Progenitor cell of endocrine pancreas (in vitro differentiated cells): ENCODE measurements around the gene TMEM139. TPM values are rescaled to one million over a fixed set of nuclear protein-coding genes. Genes with fewer than 3 reads are reported as not detected.

Experiments used
- DNase-seq: peaks from one replicate; pipeline ENCODE4 v3.0.0; 2021; ENCODE audit warnings: low spot score; ENCODE audit not compliant: unreplicated experiment
- H3K27ac Mint-ChIP-seq: 2 replicates; pipeline ENCODE4 v1.8.0; 2021; ENCODE audit warnings: mild to moderate bottlenecking, moderate library complexity, mixed read lengths
- H3K27me3 Mint-ChIP-seq: 2 replicates; pipeline ENCODE4 v1.8.0; 2021; ENCODE audit warnings: mixed read lengths
- H3K36me3 Mint-ChIP-seq: 2 replicates; pipeline ENCODE4 v1.8.0; 2022; ENCODE audit warnings: mixed read lengths; ENCODE audit not compliant: insufficient read depth
- H3K4me1 Mint-ChIP-seq: 2 replicates; pipeline ENCODE4 v1.8.0; 2021; ENCODE audit warnings: low read depth, mixed read lengths
- H3K4me3 Mint-ChIP-seq: 2 replicates; pipeline ENCODE4 v1.8.0; 2021; ENCODE audit warnings: low read depth, mild to moderate bottlenecking, moderate library complexity, mixed read lengths
- H3K9me3 Mint-ChIP-seq: 2 replicates; pipeline ENCODE4 v1.8.0; 2021; ENCODE audit warnings: low read depth, mixed read lengths
- CTCF ChIP-seq: fragments of 200-600 bp; sonication (generic); IDR thresholded peaks from one replicate; pipeline ENCODE4 v1.5.0; 2021; ENCODE audit warnings: antibody characterized with exemption, mild to moderate bottlenecking; ENCODE audit not compliant: unreplicated experiment
- total RNA-seq: library from RNA; stranded (reverse); gene quantifications from 2 replicates; pipeline ENCODE4 v1.2.1, GENCODE V29; 2021

TMEM139 gene
- total RNA-seq, 1 donor from 2014 or later = 4.7 TPM

DNA sequence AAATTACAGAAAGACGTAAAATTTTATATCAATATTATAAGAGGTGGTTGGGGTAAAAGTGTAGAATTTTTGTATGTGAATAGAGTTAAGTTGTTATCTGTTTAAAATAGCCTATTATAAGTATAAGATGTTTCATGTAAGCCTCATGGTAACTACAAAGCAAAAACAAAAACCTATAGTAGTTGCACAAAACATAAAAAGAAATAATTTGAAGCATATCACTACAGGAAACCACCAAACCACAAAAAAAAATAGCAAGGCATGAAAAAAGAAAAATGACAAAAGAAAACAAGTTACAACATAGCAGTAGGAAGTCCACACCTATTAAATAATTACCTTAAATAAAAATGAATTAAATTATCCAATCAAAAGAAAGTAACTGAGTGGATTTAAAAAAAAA is 33.9 kb upstream of the TMEM139 start:
- no peaks in the 10 kb centered on the region for H3K27me3 Mint-ChIP-seq
- H3K9me3 Mint-ChIP-seq = peaks cover 6% of the 10 kb centered on the region
- peaks cover 2% of the 10 kb centered on the region for H3K36me3 Mint-ChIP-seq
- no peak overlapping the region for H3K4me3 Mint-ChIP-seq
- H3K4me1 Mint-ChIP-seq = peaks cover 7% of the 10 kb centered on the region
- H3K27ac Mint-ChIP-seq = no peak overlapping the region
- DNase-seq = no peak
- no peak for TF ChIP-seq CTCF

- no peak overlapping the region for H3K4me3 Mint-ChIP-seq
- peaks cover 6% of the 10 kb centered on the region for H3K9me3 Mint-ChIP-seq
- no peak for DNase-seq
- H3K27me3 Mint-ChIP-seq = no peaks in the 10 kb centered on the region
- TF ChIP-seq CTCF = no peak
- no peak overlapping the region for H3K27ac Mint-ChIP-seq
- H3K4me1 Mint-ChIP-seq = peaks cover 7% of the 10 kb centered on the region
- H3K36me3 Mint-ChIP-seq = peaks cover 2% of the 10 kb centered on the region
These were observed 32.8 kb upstream of the TMEM139 start for GRCh38 chr7:143252006-143252405.

DNA sequence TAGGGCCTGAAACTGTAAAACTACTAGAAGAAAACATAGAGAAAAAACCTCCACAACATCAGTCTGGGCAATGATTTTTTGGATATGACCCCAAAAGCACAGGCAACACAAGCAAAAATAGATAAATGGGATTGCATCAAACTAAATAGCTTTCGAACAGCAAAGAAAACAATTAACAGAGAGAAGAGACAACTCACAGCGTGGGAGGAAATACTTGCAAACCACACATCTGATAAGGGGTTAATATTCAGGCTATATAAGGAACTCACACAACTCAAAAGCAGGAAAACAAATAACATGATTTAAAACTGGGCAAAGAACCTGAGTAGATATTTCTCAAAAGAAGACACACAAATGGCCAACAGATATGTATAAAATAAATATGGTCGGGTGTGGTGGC is 29.2 kb upstream of the TMEM139 start:
- H3K4me3 Mint-ChIP-seq = no peak overlapping the region
- no peak for DNase-seq
- H3K4me1 Mint-ChIP-seq = peaks cover 3% of the 10 kb centered on the region
- H3K27me3 Mint-ChIP-seq = no peaks in the 10 kb centered on the region
- H3K36me3 Mint-ChIP-seq = peaks cover 2% of the 10 kb centered on the region
- no peak for TF ChIP-seq CTCF
- H3K27ac Mint-ChIP-seq = no peak overlapping the region
- peaks cover 6% of the 10 kb centered on the region for H3K9me3 Mint-ChIP-seq

GRCh38 chr7:143256325-143256724 is 28.4 kb upstream of the TMEM139 start:
- Mint-ChIP-seq H3K4me1 (peaks cover 3% of the 10 kb centered on the region), H3K36me3 (peaks cover 2% of the 10 kb centered on the region), H3K4me3 (no peak overlapping the region), H3K27me3 (no peaks in the 10 kb centered on the region), H3K27ac (no peak overlapping the region), H3K9me3 (peaks cover 6% of the 10 kb centered on the region)
- DNase-seq = no peak
- no peak for TF ChIP-seq CTCF

- Mint-ChIP-seq H3K27me3 (no peaks in the 10 kb centered on the region), H3K4me3 (no peak overlapping the region), H3K27ac (no peak overlapping the region), H3K9me3 (peaks cover 6% of the 10 kb centered on the region), H3K4me1 (peaks cover 3% of the 10 kb centered on the region), H3K36me3 (peaks cover 2% of the 10 kb centered on the region)
- DNase-seq = no peak
- TF ChIP-seq CTCF = no peak
These were observed 27.8 kb upstream of the TMEM139 start for GRCh38 chr7:143256932-143257331.
